ENCODE results near the gene KDM3A. TPM values are rescaled to one million over a fixed set of nuclear protein-coding genes. Genes with fewer than 3 reads are reported as not detected.
A peak's percentile ranks its signal among the peaks of the same experiment; 100 is the strongest.

Gene KDM3A
- total and polyA plus RNA-seq, 9 of the 15 experiments (the other 6 are each of a cell fraction or from before 2014, with no cell fraction given) = 7.5 to 95.4 (median 24.8) TPM

DNA sequence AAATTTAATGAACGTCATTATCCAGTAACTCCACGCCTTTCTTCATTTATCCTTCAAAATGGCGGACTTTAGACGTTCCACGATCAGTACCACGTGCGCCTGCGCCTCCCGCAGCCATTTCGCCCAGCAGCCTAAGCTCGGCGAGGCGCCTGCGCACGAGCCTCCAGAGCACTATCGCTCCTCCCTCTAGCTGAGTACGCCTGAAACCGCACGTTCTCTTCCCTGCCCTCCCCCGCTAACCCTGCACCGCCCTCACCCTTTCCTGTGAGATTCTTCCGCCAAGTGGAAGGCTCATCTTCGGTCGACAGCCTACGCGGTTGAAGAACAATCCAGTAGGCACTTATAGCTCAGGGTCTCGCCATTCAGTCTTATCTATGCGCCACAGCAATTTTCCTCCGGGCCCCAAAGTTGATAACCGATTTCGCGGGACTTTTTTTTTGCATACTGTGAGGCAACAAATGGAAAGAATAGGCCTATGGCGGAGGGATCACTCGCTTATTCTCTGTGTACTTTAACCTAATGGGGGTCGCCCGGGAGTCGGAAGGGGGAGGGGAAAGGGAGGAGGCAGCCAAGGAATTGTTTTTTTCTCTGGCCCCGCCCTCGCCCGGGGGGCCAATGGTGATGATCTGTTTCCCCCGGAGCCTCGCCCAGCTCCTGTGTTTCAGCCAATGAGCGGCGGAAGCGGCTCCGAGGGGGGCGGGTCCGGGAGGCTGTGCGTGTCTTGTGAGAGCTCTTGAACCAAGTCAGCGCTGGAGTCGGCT lies at the start of gene KDM3A (continued):
- TF ChIP-seq, protein P1, sequence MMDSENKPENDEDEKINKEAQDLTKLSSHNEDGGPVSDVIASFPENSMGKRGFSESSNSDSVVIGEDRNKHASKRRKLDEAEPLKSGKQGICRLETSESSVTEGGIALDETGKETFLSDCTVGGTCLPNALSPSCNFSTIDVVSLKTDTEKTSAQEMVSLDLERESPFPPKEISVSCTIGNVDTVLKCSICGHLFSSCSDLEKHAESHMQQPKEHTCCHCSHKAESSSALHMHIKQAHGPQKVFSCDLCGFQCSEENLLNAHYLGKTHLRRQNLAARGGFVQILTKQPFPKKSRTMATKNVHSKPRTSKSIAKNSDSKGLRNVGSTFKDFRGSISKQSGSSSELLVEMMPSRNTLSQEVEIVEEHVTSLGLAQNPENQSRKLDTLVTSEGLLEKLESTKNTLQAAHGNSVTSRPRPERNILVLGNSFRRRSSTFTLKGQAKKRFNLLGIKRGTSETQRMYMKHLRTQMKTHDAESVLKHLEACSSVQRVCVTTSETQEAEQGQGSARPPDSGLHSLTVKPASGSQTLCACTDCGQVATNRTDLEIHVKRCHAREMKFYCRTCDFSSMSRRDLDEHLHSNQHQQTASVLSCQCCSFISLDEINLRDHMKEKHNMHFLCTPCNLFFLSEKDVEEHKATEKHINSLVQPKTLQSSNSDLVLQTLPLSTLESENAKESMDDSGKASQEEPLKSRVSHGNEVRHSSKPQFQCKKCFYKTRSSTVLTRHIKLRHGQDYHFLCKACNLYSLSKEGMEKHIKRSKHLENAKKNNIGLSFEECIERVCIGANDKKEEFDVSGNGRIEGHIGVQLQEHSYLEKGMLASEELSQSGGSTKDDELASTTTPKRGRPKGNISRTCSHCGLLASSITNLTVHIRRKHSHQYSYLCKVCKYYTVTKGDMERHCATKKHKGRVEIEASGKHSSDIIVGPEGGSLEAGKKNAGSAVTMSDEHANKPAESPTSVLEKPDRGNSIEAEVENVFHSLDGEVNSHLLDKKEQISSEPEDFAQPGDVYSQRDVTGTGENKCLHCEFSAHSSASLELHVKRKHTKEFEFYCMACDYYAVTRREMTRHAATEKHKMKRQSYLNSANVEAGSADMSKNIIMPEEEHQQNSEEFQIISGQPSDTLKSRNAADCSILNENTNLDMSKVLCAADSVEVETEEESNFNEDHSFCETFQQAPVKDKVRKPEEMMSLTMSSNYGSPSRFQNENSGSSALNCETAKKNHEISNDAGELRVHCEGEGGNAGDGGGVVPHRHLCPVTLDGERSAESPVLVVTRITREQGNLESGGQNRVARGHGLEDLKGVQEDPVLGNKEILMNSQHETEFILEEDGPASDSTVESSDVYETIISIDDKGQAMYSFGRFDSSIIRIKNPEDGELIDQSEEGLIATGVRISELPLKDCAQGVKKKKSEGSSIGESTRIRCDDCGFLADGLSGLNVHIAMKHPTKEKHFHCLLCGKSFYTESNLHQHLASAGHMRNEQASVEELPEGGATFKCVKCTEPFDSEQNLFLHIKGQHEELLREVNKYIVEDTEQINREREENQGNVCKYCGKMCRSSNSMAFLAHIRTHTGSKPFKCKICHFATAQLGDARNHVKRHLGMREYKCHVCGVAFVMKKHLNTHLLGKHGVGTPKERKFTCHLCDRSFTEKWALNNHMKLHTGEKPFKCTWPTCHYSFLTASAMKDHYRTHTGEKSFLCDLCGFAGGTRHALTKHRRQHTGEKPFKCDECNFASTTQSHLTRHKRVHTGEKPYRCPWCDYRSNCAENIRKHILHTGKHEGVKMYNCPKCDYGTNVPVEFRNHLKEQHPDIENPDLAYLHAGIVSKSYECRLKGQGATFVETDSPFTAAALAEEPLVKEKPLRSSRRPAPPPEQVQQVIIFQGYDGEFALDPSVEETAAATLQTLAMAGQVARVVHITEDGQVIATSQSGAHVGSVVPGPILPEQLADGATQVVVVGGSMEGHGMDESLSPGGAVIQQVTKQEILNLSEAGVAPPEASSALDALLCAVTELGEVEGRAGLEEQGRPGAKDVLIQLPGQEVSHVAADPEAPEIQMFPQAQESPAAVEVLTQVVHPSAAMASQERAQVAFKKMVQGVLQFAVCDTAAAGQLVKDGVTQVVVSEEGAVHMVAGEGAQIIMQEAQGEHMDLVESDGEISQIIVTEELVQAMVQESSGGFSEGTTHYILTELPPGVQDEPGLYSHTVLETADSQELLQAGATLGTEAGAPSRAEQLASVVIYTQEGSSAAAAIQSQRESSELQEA (IDR thresholded peaks at IDR 0.05; ENCODE audit: low read depth) = no peak
- TF ChIP-seq NRF1 (conservative IDR thresholded peaks at IDR 0.05 in 1 of 2, IDR thresholded peaks at IDR 0.05 in 1 of 2) (peak; percentile 99), E4F1 (CRISPR knock-in tag; IDR thresholded peaks at IDR 0.05; ENCODE audit: borderline replicate concordance) (no peak), ZBTB11 (CRISPR knock-in tag; IDR thresholded peaks at IDR 0.05) (peak in 1 of 3 experiments; percentile 85; a peak in 2 of 6 replicates), ILK (tag; IDR thresholded peaks at IDR 0.05; ENCODE audit: borderline replicate concordance, low read depth) (no peak), DLX4 (CRISPR knock-in tag; IDR thresholded peaks at IDR 0.05) (no peak), MCM3 (IDR thresholded peaks at IDR 0.05) (no peak), ZBTB17 (CRISPR knock-in tag; IDR thresholded peaks at IDR 0.05) (peak; percentile 78; the same call in 1 of the 2 replicates), JUND (IDR thresholded peaks at IDR 0.05; ENCODE audit: borderline replicate concordance, low read depth, low read length) (peak; percentile 53), JUND (tag; IDR thresholded peaks at IDR 0.05; ENCODE audit: borderline replicate concordance, low read depth, low read length) (peak; percentile 75; the same call in 2 of the 3 replicates)
